Calu3 (cell line): ENCODE data around the gene ARPC1A. TPM values are rescaled to one million over a fixed set of nuclear protein-coding genes. Genes with fewer than 3 reads are reported as not detected.

ENCODE experiments used
- BruUV-seq: library from RNA; stranded (reverse); fragments of 400-500 nt; replicated peaks from 2 replicates; lab custom pipeline; 2021; lab: Mats Ljungman, UMichigan
- CTCF ChIA-PET: fragments of 300-600 bp; sonication (Branson Sonifier 250); formaldehyde crosslinking; loops from one replicate; lab custom pipeline; 2022; ENCODE audit warnings: antibody characterized with exemption; lab: Charles Lee
- DNase-seq: peaks from one replicate; pipeline ENCODE4 v3.0.0; 2022
- H3K27ac Mint-ChIP-seq: one replicate; pipeline ENCODE4 v1.8.0; 2022; ENCODE audit warnings: mixed read lengths; ENCODE audit not compliant: unreplicated experiment
- H3K27me3 Mint-ChIP-seq: one replicate; pipeline ENCODE4 v1.8.0; 2022; ENCODE audit warnings: mixed read lengths; ENCODE audit not compliant: unreplicated experiment
- H3K36me3 Mint-ChIP-seq: one replicate; pipeline ENCODE4 v1.8.0; 2022; ENCODE audit warnings: mild to moderate bottlenecking, moderate library complexity, mixed read lengths; ENCODE audit not compliant: insufficient read depth, unreplicated experiment
- H3K4me1 Mint-ChIP-seq: one replicate; pipeline ENCODE4 v1.8.0; 2022; ENCODE audit warnings: mild to moderate bottlenecking, low read depth, mixed read lengths; ENCODE audit not compliant: unreplicated experiment
- H3K4me3 Mint-ChIP-seq: one replicate; pipeline ENCODE4 v1.8.0; 2022; ENCODE audit warnings: mild to moderate bottlenecking, low read depth, moderate library complexity, mixed read lengths; ENCODE audit not compliant: unreplicated experiment
- H3K9me3 Mint-ChIP-seq: one replicate; pipeline ENCODE4 v1.8.0; 2022; ENCODE audit warnings: low read depth, mixed read lengths; ENCODE audit not compliant: unreplicated experiment
- intact Hi-C: fragments of 100-400 bp; cut with micrococcal nuclease; formaldehyde crosslinking; loops from one replicate; pipeline ENCODE4 v1.10.0; 2022; ENCODE audit not compliant: unreplicated experiment
- total RNA-seq: library from RNA; stranded (reverse); gene quantifications from 2 replicates; pipeline ENCODE4 v1.2.3, GENCODE V29; 2022
- TF ChIP-seq, protein P1 (sequence below): fragments of 200-600 bp; IDR thresholded peaks from one replicate; pipeline ENCODE4 v1.8.0; 2022; ENCODE audit warnings: antibody characterized with exemption; ENCODE audit not compliant: unreplicated experiment

ARPC1A gene
- total RNA-seq, 1 experiment from 2014 or later, result 146 TPM

DNA sequence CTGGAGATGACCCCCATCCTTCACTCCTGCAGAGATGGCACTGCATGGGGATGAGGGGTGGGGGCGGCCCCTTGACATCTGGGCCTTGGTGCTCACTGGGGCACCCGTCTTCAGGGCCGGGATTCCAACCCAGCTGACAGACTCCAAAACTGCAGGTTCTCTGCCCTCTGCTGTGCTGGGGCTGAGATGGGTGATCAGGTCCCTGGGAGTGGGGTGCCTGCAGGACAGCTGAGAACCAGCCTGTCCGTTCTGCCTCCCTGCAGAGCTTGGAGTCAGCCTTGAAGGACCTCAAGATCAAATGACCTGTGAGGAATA, 68.4 kb downstream of the ARPC1A start:
- no TSS peak for BruUV-seq
- Mint-ChIP-seq H3K27ac (no peak overlapping the region), H3K4me3 (no peak overlapping the region), H3K27me3 (no peaks in the 10 kb centered on the region), H3K36me3 (peaks cover 68% of the 10 kb centered on the region), H3K4me1 (peaks cover 7% of the 10 kb centered on the region), H3K9me3 (no peaks in the 10 kb centered on the region)
- TF ChIP-seq, protein P1, sequence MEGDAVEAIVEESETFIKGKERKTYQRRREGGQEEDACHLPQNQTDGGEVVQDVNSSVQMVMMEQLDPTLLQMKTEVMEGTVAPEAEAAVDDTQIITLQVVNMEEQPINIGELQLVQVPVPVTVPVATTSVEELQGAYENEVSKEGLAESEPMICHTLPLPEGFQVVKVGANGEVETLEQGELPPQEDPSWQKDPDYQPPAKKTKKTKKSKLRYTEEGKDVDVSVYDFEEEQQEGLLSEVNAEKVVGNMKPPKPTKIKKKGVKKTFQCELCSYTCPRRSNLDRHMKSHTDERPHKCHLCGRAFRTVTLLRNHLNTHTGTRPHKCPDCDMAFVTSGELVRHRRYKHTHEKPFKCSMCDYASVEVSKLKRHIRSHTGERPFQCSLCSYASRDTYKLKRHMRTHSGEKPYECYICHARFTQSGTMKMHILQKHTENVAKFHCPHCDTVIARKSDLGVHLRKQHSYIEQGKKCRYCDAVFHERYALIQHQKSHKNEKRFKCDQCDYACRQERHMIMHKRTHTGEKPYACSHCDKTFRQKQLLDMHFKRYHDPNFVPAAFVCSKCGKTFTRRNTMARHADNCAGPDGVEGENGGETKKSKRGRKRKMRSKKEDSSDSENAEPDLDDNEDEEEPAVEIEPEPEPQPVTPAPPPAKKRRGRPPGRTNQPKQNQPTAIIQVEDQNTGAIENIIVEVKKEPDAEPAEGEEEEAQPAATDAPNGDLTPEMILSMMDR, result no peak
- CTCF ChIA-PET, result no interaction called here
- no peak for DNase-seq
- intact Hi-C loops, result no loop called here

DNA sequence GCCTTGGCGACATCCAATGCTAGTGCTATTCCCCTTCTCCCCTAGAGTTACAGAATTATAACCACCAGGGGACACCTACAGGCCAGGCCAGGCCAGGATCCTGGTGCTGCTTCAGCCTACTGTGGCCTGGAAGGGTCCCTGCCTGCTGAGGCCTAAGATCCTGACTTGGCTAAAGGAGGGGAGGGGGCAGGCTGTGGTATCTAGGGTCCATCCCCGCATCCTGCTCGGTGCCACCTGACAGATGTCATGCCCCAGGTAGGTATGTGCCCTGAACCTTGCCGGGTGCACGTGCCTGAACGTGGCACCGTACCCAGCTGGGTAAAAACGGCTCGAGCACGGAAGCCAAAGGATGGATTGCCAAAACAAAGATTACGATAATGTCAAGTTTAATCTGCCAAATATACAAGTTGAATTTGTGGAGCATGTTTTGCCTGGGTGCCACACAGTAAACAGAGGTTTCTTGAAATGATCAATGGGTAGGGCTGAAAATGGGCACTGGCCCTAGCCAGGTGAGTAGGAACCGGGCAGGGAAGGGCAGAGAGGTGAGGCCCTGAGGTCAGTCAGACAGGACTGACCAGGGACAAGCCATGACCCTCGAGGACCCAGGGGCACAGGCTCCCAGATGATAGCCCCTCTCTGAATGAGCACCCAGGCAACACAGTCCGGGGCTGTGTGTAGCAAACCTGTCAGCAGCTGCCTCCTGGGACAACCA, 70.1 kb downstream of the ARPC1A start:
- Mint-ChIP-seq H3K4me3 (no peak overlapping the region), H3K36me3 (peaks cover 76% of the 10 kb centered on the region), H3K27me3 (no peaks in the 10 kb centered on the region), H3K27ac (no peak overlapping the region), H3K9me3 (no peaks in the 10 kb centered on the region), H3K4me1 (peaks cover 8% of the 10 kb centered on the region)
- BruUV-seq, result TSS peak; percentile 95
- intact Hi-C loops, result no loop called here
- CTCF ChIA-PET, result no interaction called here
- TF ChIP-seq, protein P1, result no peak
- no peak for DNase-seq

DNA sequence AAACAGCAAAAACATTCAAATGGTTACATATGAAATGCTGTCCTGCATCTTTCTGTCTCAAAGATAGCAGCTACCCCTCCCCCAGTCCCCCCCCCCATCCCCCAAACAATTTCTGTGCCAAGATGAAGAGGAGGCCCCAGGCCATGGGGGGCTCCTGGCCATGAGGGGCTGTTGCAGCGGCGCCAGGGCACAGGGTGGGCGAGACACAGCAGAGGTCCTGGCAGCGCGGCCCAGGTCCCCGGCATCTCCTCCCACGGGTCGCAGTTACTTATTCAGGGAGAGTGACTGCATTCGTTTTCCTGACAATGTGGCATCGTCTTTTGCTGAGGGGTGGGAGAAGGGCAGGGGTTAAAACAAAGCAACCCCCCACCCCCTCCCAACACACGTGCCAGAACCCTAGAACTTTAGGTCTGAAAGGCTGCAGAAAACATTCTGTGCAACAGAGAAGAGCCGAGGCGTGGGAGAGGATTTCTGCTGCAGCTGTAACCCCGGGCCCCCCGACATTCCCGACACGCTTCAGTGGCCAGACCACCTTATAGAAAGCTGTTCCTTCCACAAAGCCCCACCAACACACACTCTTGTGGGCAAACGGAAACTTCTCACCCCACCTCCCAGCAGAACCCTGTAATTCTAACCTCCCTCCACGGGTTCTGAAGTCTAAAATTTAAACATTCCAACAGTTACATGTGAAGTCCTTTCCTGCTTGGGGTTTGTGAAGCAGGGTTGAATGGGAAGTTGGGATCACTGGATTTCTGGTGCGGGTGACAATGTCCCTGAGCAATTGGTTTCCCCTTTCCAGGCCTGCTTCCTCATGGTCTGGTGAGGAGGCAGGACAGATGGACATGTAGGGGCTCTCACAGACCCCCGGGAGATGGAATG, 71.0 kb downstream of the ARPC1A start:
- H3K27ac Mint-ChIP-seq, result peak overlapping the region; percentile 14
- no peaks in the 10 kb centered on the region for H3K9me3 Mint-ChIP-seq
- no TSS peak for BruUV-seq
- H3K27me3 Mint-ChIP-seq, result no peaks in the 10 kb centered on the region
- H3K4me3 Mint-ChIP-seq, result no peak overlapping the region
- CTCF ChIA-PET, result no interaction called here
- intact Hi-C loops, result no loop called here
- H3K36me3 Mint-ChIP-seq, result peaks cover 77% of the 10 kb centered on the region
- TF ChIP-seq, protein P1, result no peak
- DNase-seq, result no peak
- peaks cover 8% of the 10 kb centered on the region for H3K4me1 Mint-ChIP-seq

DNA sequence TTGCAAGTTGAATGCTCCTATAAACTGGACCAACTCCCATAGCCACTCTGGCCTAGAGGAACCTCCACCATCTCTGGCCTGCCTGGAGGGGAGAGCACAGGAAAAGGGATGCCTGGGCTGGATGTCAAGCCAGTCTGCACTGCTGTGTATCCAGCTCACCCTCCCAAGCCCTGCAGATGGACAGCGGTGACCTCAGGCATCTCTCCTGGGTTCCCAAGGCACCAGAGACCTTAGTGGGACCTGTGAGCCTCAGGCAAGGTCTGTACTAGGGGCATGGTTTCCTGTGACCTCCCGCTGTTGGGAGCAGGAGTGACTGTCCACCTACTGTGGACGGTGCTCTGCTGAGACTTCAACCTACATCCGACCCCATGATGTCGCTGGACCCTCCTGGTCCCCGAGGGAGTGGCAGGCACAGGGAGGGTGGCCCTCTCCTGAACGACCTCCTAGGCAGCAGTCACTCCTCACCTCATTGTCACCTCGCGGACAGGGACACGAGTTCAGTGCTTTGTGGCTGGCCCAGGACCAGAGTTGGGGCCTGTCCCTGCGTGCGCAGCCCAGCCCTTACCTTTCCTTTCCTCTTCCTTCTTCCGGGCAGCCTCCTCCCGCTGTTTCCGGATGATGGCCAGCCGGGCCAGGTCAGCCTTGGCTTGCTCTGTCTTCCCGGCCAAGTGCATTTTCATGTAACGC, 71.7 kb downstream of the ARPC1A start:
- BruUV-seq, result no TSS peak
- no peaks in the 10 kb centered on the region for H3K27me3 Mint-ChIP-seq
- TF ChIP-seq, protein P1, result no peak
- no peaks in the 10 kb centered on the region for H3K9me3 Mint-ChIP-seq
- DNase-seq, result no peak
- intact Hi-C loops, result no loop called here
- CTCF ChIA-PET, result no interaction called here
- peaks cover 8% of the 10 kb centered on the region for H3K4me1 Mint-ChIP-seq
- H3K36me3 Mint-ChIP-seq, result peaks cover 73% of the 10 kb centered on the region
- no peak overlapping the region for H3K4me3 Mint-ChIP-seq
- H3K27ac Mint-ChIP-seq, result peak overlapping the region; percentile 14
